ENCODE data around the gene CD200R1L.

Gene CD200R1L

GRCh38 chr3:112813016-112813415 lies 33.6 kb downstream of the CD200R1L start:
- Mint-ChIP-seq H3K36me3 (ENCODE audit: low read depth) (peaks cover 1% of the 10 kb centered on the region), H3K4me1 (ENCODE audit: low read depth) (peaks cover 24% of the 10 kb centered on the region), H3K27me3 (ENCODE audit: low read depth) (peaks cover 15% of the 10 kb centered on the region), H3K4me3 (no peak overlapping the region), H3K27ac (no peak overlapping the region), H3K9me3 (no peaks in the 10 kb centered on the region)
- DNase-seq (ENCODE audit: low spot score): no peak

GRCh38 chr3:112811917-112812660 lies 34.6 kb downstream of the CD200R1L start:
- H3K9me3 Mint-ChIP-seq: no peaks in the 10 kb centered on the region
- H3K36me3 Mint-ChIP-seq (ENCODE audit: low read depth): peaks cover 1% of the 10 kb centered on the region
- H3K27me3 Mint-ChIP-seq (ENCODE audit: low read depth): peaks cover 15% of the 10 kb centered on the region
- no peak overlapping the region for H3K27ac Mint-ChIP-seq
- H3K4me3 Mint-ChIP-seq: no peak overlapping the region
- H3K4me1 Mint-ChIP-seq (ENCODE audit: low read depth): peaks cover 30% of the 10 kb centered on the region
- no peak for DNase-seq (ENCODE audit: low spot score)

- H3K27me3 Mint-ChIP-seq (ENCODE audit: low read depth): peaks cover 15% of the 10 kb centered on the region
- H3K36me3 Mint-ChIP-seq (ENCODE audit: low read depth): peaks cover 1% of the 10 kb centered on the region
- no peak overlapping the region for H3K4me3 Mint-ChIP-seq
- H3K4me1 Mint-ChIP-seq (ENCODE audit: low read depth): peaks cover 30% of the 10 kb centered on the region
- no peak overlapping the region for H3K27ac Mint-ChIP-seq
- DNase-seq (ENCODE audit: low spot score): no peak
- H3K9me3 Mint-ChIP-seq: no peaks in the 10 kb centered on the region
Observed at GRCh38 chr3:112811131-112811884, 35.4 kb downstream of the CD200R1L start.

- Mint-ChIP-seq H3K36me3 (ENCODE audit: low read depth) (peaks cover 1% of the 10 kb centered on the region), H3K4me1 (ENCODE audit: low read depth) (peaks cover 30% of the 10 kb centered on the region), H3K27me3 (ENCODE audit: low read depth) (peaks cover 15% of the 10 kb centered on the region), H3K9me3 (no peaks in the 10 kb centered on the region), H3K4me3 (no peak overlapping the region), H3K27ac (no peak overlapping the region)
- DNase-seq (ENCODE audit: low spot score): no peak
Observed at GRCh38 chr3:112810561-112810960, 36.1 kb downstream of the CD200R1L start.

GRCh38 chr3:112808136-112808535 lies 38.5 kb downstream of the CD200R1L start:
- Mint-ChIP-seq H3K36me3 (ENCODE audit: low read depth) (peaks cover 4% of the 10 kb centered on the region), H3K27me3 (ENCODE audit: low read depth) (peaks cover 12% of the 10 kb centered on the region), H3K9me3 (peaks cover 4% of the 10 kb centered on the region), H3K27ac (peak overlapping the region; percentile 35), H3K4me1 (ENCODE audit: low read depth) (peaks cover 24% of the 10 kb centered on the region), H3K4me3 (no peak overlapping the region)
- DNase-seq (ENCODE audit: low spot score): no peak

- DNase-seq (ENCODE audit: low spot score): no peak
Observed at GRCh38 chr3:112807685-112808084, 39.0 kb downstream of the CD200R1L start.

GRCh38 chr3:112806903-112807302 lies 39.8 kb downstream of the CD200R1L start:
- Mint-ChIP-seq H3K4me1 (ENCODE audit: low read depth) (peaks cover 26% of the 10 kb centered on the region), H3K27me3 (ENCODE audit: low read depth) (peaks cover 12% of the 10 kb centered on the region), H3K36me3 (ENCODE audit: low read depth) (peaks cover 4% of the 10 kb centered on the region), H3K9me3 (peaks cover 4% of the 10 kb centered on the region), H3K4me3 (no peak overlapping the region), H3K27ac (no peak overlapping the region)
- no peak for DNase-seq (ENCODE audit: low spot score)

More at GRCh38 chr3:112807685-112808084, 39.0 kb downstream of the CD200R1L start:
- no peak overlapping the region for H3K4me3 Mint-ChIP-seq
- H3K4me1 Mint-ChIP-seq (ENCODE audit: low read depth): peaks cover 25% of the 10 kb centered on the region
- peaks cover 4% of the 10 kb centered on the region for H3K36me3 Mint-ChIP-seq (ENCODE audit: low read depth)
- H3K27ac Mint-ChIP-seq: peak overlapping the region; percentile 35
- H3K9me3 Mint-ChIP-seq: peaks cover 4% of the 10 kb centered on the region
- H3K27me3 Mint-ChIP-seq (ENCODE audit: low read depth): peaks cover 12% of the 10 kb centered on the region

GRCh38 chr3:112805126-112805525 lies 41.5 kb downstream of the CD200R1L start:
- Mint-ChIP-seq H3K9me3 (peaks cover 4% of the 10 kb centered on the region), H3K27ac (no peak overlapping the region), H3K36me3 (ENCODE audit: low read depth) (peaks cover 2% of the 10 kb centered on the region), H3K27me3 (ENCODE audit: low read depth) (peaks cover 3% of the 10 kb centered on the region), H3K4me1 (ENCODE audit: low read depth) (peaks cover 22% of the 10 kb centered on the region), H3K4me3 (no peak overlapping the region)
- DNase-seq (ENCODE audit: low spot score): no peak

- no peak for DNase-seq (ENCODE audit: low spot score)
- Mint-ChIP-seq H3K9me3 (peaks cover 4% of the 10 kb centered on the region), H3K4me1 (ENCODE audit: low read depth) (peaks cover 22% of the 10 kb centered on the region), H3K27ac (no peak overlapping the region), H3K36me3 (ENCODE audit: low read depth) (peaks cover 2% of the 10 kb centered on the region), H3K27me3 (ENCODE audit: low read depth) (peaks cover 3% of the 10 kb centered on the region), H3K4me3 (no peak overlapping the region)
Observed at GRCh38 chr3:112804021-112804420, 42.6 kb downstream of the CD200R1L start.

GRCh38 chr3:112803467-112803866 lies 43.2 kb downstream of the CD200R1L start:
- Mint-ChIP-seq H3K27me3 (ENCODE audit: low read depth) (no peaks in the 10 kb centered on the region), H3K9me3 (peaks cover 4% of the 10 kb centered on the region), H3K4me3 (no peak overlapping the region), H3K4me1 (ENCODE audit: low read depth) (peaks cover 22% of the 10 kb centered on the region), H3K36me3 (ENCODE audit: low read depth) (peaks cover 2% of the 10 kb centered on the region), H3K27ac (no peak overlapping the region)
- DNase-seq (ENCODE audit: low spot score): no peak

GRCh38 chr3:112802338-112802737 lies 44.3 kb downstream of the CD200R1L start:
- H3K4me3 Mint-ChIP-seq: no peak overlapping the region
- no peaks in the 10 kb centered on the region for H3K27me3 Mint-ChIP-seq (ENCODE audit: low read depth)
- peaks cover 4% of the 10 kb centered on the region for H3K9me3 Mint-ChIP-seq
- H3K27ac Mint-ChIP-seq: no peak overlapping the region
- DNase-seq (ENCODE audit: low spot score): no peak
- peaks cover 2% of the 10 kb centered on the region for H3K36me3 Mint-ChIP-seq (ENCODE audit: low read depth)
- peaks cover 16% of the 10 kb centered on the region for H3K4me1 Mint-ChIP-seq (ENCODE audit: low read depth)

GRCh38 chr3:112799946-112800345 lies 46.7 kb downstream of the CD200R1L start:
- H3K36me3 Mint-ChIP-seq (ENCODE audit: low read depth): peaks cover 2% of the 10 kb centered on the region
- H3K4me1 Mint-ChIP-seq (ENCODE audit: low read depth): peaks cover 15% of the 10 kb centered on the region
- H3K9me3 Mint-ChIP-seq: no peaks in the 10 kb centered on the region
- H3K4me3 Mint-ChIP-seq: no peak overlapping the region
- no peak overlapping the region for H3K27ac Mint-ChIP-seq
- no peak for DNase-seq (ENCODE audit: low spot score)
- no peaks in the 10 kb centered on the region for H3K27me3 Mint-ChIP-seq (ENCODE audit: low read depth)

- peaks cover 15% of the 10 kb centered on the region for H3K4me1 Mint-ChIP-seq (ENCODE audit: low read depth)
- DNase-seq (ENCODE audit: low spot score): no peak
- H3K9me3 Mint-ChIP-seq: peaks cover 3% of the 10 kb centered on the region
- peaks cover 1% of the 10 kb centered on the region for H3K27me3 Mint-ChIP-seq (ENCODE audit: low read depth)
- H3K36me3 Mint-ChIP-seq (ENCODE audit: low read depth): peaks cover 2% of the 10 kb centered on the region
- no peak overlapping the region for H3K27ac Mint-ChIP-seq
- H3K4me3 Mint-ChIP-seq: no peak overlapping the region
Observed at GRCh38 chr3:112794622-112795172, 52.0 kb downstream of the CD200R1L start.

All from T-helper 2 cell treated with Interferon-gamma antibody and Interleukin-4, amounts not matched to agents 5 μg/mL and 100 μg/mL, for 36 hours (primary cell).